NB4 (cell line): ENCODE measurements around the gene LRMDA.

Experiments
- DNase-seq: peaks from one replicate; pipeline ENCODE4 v3.0.0; 2010; ENCODE audit warnings: low read depth
- H3K4me3 ChIP-seq: one replicate; pipeline ENCODE4 v1.5.1; 2011; ENCODE audit warnings: mild to moderate bottlenecking, low read depth, low read length, moderate library complexity
- CTCF ChIP-seq: IDR thresholded peaks from one replicate; pipeline ENCODE4 v1.5.1; 2012; ENCODE audit warnings: low read depth, low read length
- MAX ChIP-seq: IDR thresholded peaks from 2 replicates; pipeline ENCODE4 v1.6.1; 2011; ENCODE audit warnings: low read depth, low read length
- MYC ChIP-seq: IDR thresholded peaks from 2 replicates; pipeline ENCODE4 v1.6.1; 2011; ENCODE audit warnings: low read depth, low read length
- POLR2A ChIP-seq: IDR thresholded peaks from 2 replicates; pipeline ENCODE4 v1.6.1; 2011; ENCODE audit warnings: mild to moderate bottlenecking; ENCODE audit not compliant: insufficient read length; ENCODE audit errors: extremely low read depth

LRMDA gene

GRCh38 chr10:76242956-76243355, 811.5 kb downstream of the LRMDA start:
- TF ChIP-seq CTCF = no peak
- H3K4me3 ChIP-seq = no peak overlapping the region
- DNase-seq = no peak

- DNase-seq = no peak
- no peak overlapping the region for H3K4me3 ChIP-seq
- no peak for TF ChIP-seq CTCF
- TF ChIP-seq MYC = no peak
- TF ChIP-seq MAX = no peak
- TF ChIP-seq POLR2A = no peak
Observed at GRCh38 chr10:76244061-76244686, 812.8 kb downstream of the LRMDA start.

- no peak for DNase-seq
- no peak for TF ChIP-seq MAX
- no peak for TF ChIP-seq MYC
- TF ChIP-seq POLR2A = no peak
- no peak for TF ChIP-seq CTCF
Observed at GRCh38 chr10:76245951-76246495, 814.6 kb downstream of the LRMDA start.

GRCh38 chr10:76248649-76249200, 817.3 kb downstream of the LRMDA start:
- no peak overlapping the region for H3K4me3 ChIP-seq
- TF ChIP-seq MAX (no peak), POLR2A (no peak), CTCF (no peak), MYC (no peak)
- DNase-seq = no peak

More at GRCh38 chr10:76245951-76246495, 814.6 kb downstream of the LRMDA start:
- no peak overlapping the region for H3K4me3 ChIP-seq

GRCh38 chr10:76251841-76252671, 820.6 kb downstream of the LRMDA start:
- H3K4me3 ChIP-seq = no peak overlapping the region
- no peak for TF ChIP-seq POLR2A
- no peak for TF ChIP-seq MAX
- TF ChIP-seq CTCF = no peak
- TF ChIP-seq MYC = no peak
- no peak for DNase-seq
